ENCODE measurements around the gene WDR18.

WDR18 gene

GRCh38 chr19:1004204-1004802, 20.2 kb downstream of the WDR18 start:
- DNase-seq (ENCODE audit: low read depth, low spot score) = no peak

GRCh38 chr19:1004803-1005664, 20.9 kb downstream of the WDR18 start:
- no peak overlapping the region for H3K4me3 ChIP-seq
- H3K9ac ChIP-seq (ENCODE audit: insufficient read length) = no peak overlapping the region
- no peaks in the 10 kb centered on the region for H3K9me3 ChIP-seq (ENCODE audit: low read depth, low read length)
- TF ChIP-seq POLR2AphosphoS5 (IDR thresholded peaks at IDR 0.05; ENCODE audit: borderline replicate concordance, low read depth, low read length) (no peak), FOXP2 (optimal IDR thresholded peaks at IDR 0.05; ENCODE audit: control extremely low read depth, extremely low read length, insufficient read depth) (no peak), EZH2 (IDR thresholded peaks at IDR 0.05) (no peak)
- H3K27ac ChIP-seq = no peak overlapping the region
- DNase-seq (ENCODE audit: low read depth, low spot score) = no peak
- no peaks in the 10 kb centered on the region; the same call in 1 of the 2 replicates for H3K36me3 ChIP-seq (ENCODE audit: insufficient read depth, low read length)

More at GRCh38 chr19:1004204-1004802, 20.2 kb downstream of the WDR18 start:
- Histone ChIP-seq H3K36me3 (ENCODE audit: insufficient read depth, low read length) (no peaks in the 10 kb centered on the region), H3K4me3 (no peak overlapping the region), H3K9me3 (ENCODE audit: low read depth, low read length) (no peaks in the 10 kb centered on the region), H3K9ac (ENCODE audit: insufficient read length) (no peak overlapping the region), H3K27ac (no peak overlapping the region)
- TF ChIP-seq FOXP2 (optimal IDR thresholded peaks at IDR 0.05; ENCODE audit: control extremely low read depth, extremely low read length, insufficient read depth) (no peak), EZH2 (IDR thresholded peaks at IDR 0.05) (no peak), POLR2AphosphoS5 (IDR thresholded peaks at IDR 0.05; ENCODE audit: borderline replicate concordance, low read depth, low read length) (no peak)

GRCh38 chr19:1006711-1007398, 22.7 kb downstream of the WDR18 start:
- H3K9ac ChIP-seq (ENCODE audit: insufficient read length) = no peak overlapping the region
- TF ChIP-seq EZH2 (IDR thresholded peaks at IDR 0.05) (no peak), FOXP2 (optimal IDR thresholded peaks at IDR 0.05; ENCODE audit: control extremely low read depth, extremely low read length, insufficient read depth) (no peak)
- no peak for DNase-seq (ENCODE audit: low read depth, low spot score)
- no peak overlapping the region for H3K27ac ChIP-seq
- no peaks in the 10 kb centered on the region for H3K9me3 ChIP-seq (ENCODE audit: low read depth, low read length)
- H3K4me3 ChIP-seq = no peak overlapping the region
- H3K36me3 ChIP-seq (ENCODE audit: insufficient read depth, low read length) = peaks cover 3% of the 10 kb centered on the region; the same call in 1 of the 2 replicates

- Histone ChIP-seq H3K36me3 (ENCODE audit: insufficient read depth, low read length) (peaks cover 6% of the 10 kb centered on the region; the same call in 1 of the 2 replicates), H3K27ac (no peak overlapping the region), H3K4me3 (no peak overlapping the region), H3K9me3 (ENCODE audit: low read depth, low read length) (no peaks in the 10 kb centered on the region), H3K9ac (ENCODE audit: insufficient read length) (no peak overlapping the region)
- no peak for DNase-seq (ENCODE audit: low read depth, low spot score)
- no peak for TF ChIP-seq POLR2AphosphoS5 (IDR thresholded peaks at IDR 0.05; ENCODE audit: borderline replicate concordance, low read depth, low read length)
- TF ChIP-seq EZH2 (IDR thresholded peaks at IDR 0.05) = no peak
- TF ChIP-seq FOXP2 (optimal IDR thresholded peaks at IDR 0.05; ENCODE audit: control extremely low read depth, extremely low read length, insufficient read depth) = no peak
Observed at GRCh38 chr19:1007399-1008251, 23.5 kb downstream of the WDR18 start.

GRCh38 chr19:1008268-1009040, 24.3 kb downstream of the WDR18 start:
- TF ChIP-seq EZH2 (IDR thresholded peaks at IDR 0.05) = no peak
- Histone ChIP-seq H3K4me3 (no peak overlapping the region), H3K27ac (no peak overlapping the region), H3K9me3 (ENCODE audit: low read depth, low read length) (no peaks in the 10 kb centered on the region), H3K9ac (ENCODE audit: insufficient read length) (no peak overlapping the region), H3K36me3 (ENCODE audit: insufficient read depth, low read length) (peaks cover 11% of the 10 kb centered on the region; the same call in 1 of the 2 replicates)
- no peak for DNase-seq (ENCODE audit: low read depth, low spot score)

- Histone ChIP-seq H3K9ac (ENCODE audit: insufficient read length) (no peak overlapping the region), H3K27ac (no peak overlapping the region), H3K9me3 (ENCODE audit: low read depth, low read length) (no peaks in the 10 kb centered on the region), H3K4me3 (no peak overlapping the region), H3K36me3 (ENCODE audit: insufficient read depth, low read length) (peaks cover 11% of the 10 kb centered on the region; the same call in 1 of the 2 replicates)
- DNase-seq (ENCODE audit: low read depth, low spot score) = no peak
- TF ChIP-seq POLR2AphosphoS5 (IDR thresholded peaks at IDR 0.05; ENCODE audit: borderline replicate concordance, low read depth, low read length) (no peak; the same call in 1 of the 2 replicates), EZH2 (IDR thresholded peaks at IDR 0.05) (no peak), FOXP2 (optimal IDR thresholded peaks at IDR 0.05; ENCODE audit: control extremely low read depth, extremely low read length, insufficient read depth) (no peak)
Observed at GRCh38 chr19:1009041-1009980, 25.2 kb downstream of the WDR18 start.

Data from SK-N-MC (cell line).